ENCODE measurements around the gene HERC2.
"Not testable (repeated sequence)": the region's sequence is repeated elsewhere in the genome, so short reads cannot be mapped to it uniquely, and the experiment has no call there.

HERC2 gene

GRCh38 chr15:28243901-28244300, 78.1 kb downstream of the HERC2 start:
- peaks cover 7% of the 10 kb centered on the region for H3K36me3 ChIP-seq (ENCODE audit: control insufficient read depth, insufficient read depth, low read length)
- H3K27me3 ChIP-seq (ENCODE audit: control insufficient read depth, insufficient read depth, low read length): no peaks in the 10 kb centered on the region
- H3K9me3 ChIP-seq (ENCODE audit: control insufficient read depth, insufficient read depth, low read length): no peaks in the 10 kb centered on the region
- H3K9ac ChIP-seq (ENCODE audit: low read depth, low read length): no peak overlapping the region
- no peak overlapping the region for H3K4me3 ChIP-seq (ENCODE audit: low read depth, low read length)
- H3K4me1 ChIP-seq (ENCODE audit: control insufficient read depth, insufficient read depth, low read length): no peaks in the 10 kb centered on the region

GRCh38 chr15:28243399-28243798, 78.6 kb downstream of the HERC2 start:
- H3K4me1 ChIP-seq (ENCODE audit: control insufficient read depth, insufficient read depth, low read length): no peaks in the 10 kb centered on the region
- H3K36me3 ChIP-seq (ENCODE audit: control insufficient read depth, insufficient read depth, low read length): peaks cover 4% of the 10 kb centered on the region
- H3K4me3 ChIP-seq (ENCODE audit: low read depth, low read length): no peak overlapping the region
- no peaks in the 10 kb centered on the region for H3K27me3 ChIP-seq (ENCODE audit: control insufficient read depth, insufficient read depth, low read length)
- H3K9me3 ChIP-seq (ENCODE audit: control insufficient read depth, insufficient read depth, low read length): no peaks in the 10 kb centered on the region
- H3K9ac ChIP-seq (ENCODE audit: low read depth, low read length): no peak overlapping the region

GRCh38 chr15:28238296-28238695, 83.7 kb downstream of the HERC2 start:
- not testable (repeated sequence) for H3K4me1 ChIP-seq (ENCODE audit: control insufficient read depth, insufficient read depth, low read length); H3K9me3 ChIP-seq (ENCODE audit: control insufficient read depth, insufficient read depth, low read length); H3K27me3 ChIP-seq (ENCODE audit: control insufficient read depth, insufficient read depth, low read length); H3K36me3 ChIP-seq (ENCODE audit: control insufficient read depth, insufficient read depth, low read length); H3K4me3 ChIP-seq (ENCODE audit: low read depth, low read length); H3K9ac ChIP-seq (ENCODE audit: low read depth, low read length)

- H3K36me3 ChIP-seq (ENCODE audit: control insufficient read depth, insufficient read depth, low read length): peaks cover 11% of the 10 kb centered on the region
- H3K9ac ChIP-seq (ENCODE audit: low read depth, low read length); H3K27me3 ChIP-seq (ENCODE audit: control insufficient read depth, insufficient read depth, low read length); H3K4me1 ChIP-seq (ENCODE audit: control insufficient read depth, insufficient read depth, low read length); H3K4me3 ChIP-seq (ENCODE audit: low read depth, low read length); H3K9me3 ChIP-seq (ENCODE audit: control insufficient read depth, insufficient read depth, low read length): not testable (repeated sequence)
These were observed 90.2 kb downstream of the HERC2 start for GRCh38 chr15:28231743-28232142.

- H3K4me3 ChIP-seq (ENCODE audit: low read depth, low read length); H3K9ac ChIP-seq (ENCODE audit: low read depth, low read length); H3K4me1 ChIP-seq (ENCODE audit: control insufficient read depth, insufficient read depth, low read length); H3K27me3 ChIP-seq (ENCODE audit: control insufficient read depth, insufficient read depth, low read length); H3K9me3 ChIP-seq (ENCODE audit: control insufficient read depth, insufficient read depth, low read length): not testable (repeated sequence)
- peaks cover 11% of the 10 kb centered on the region for H3K36me3 ChIP-seq (ENCODE audit: control insufficient read depth, insufficient read depth, low read length)
These were observed 90.6 kb downstream of the HERC2 start for GRCh38 chr15:28231336-28231735.

- not testable (repeated sequence) for H3K27me3 ChIP-seq (ENCODE audit: control insufficient read depth, insufficient read depth, low read length); H3K9me3 ChIP-seq (ENCODE audit: control insufficient read depth, insufficient read depth, low read length); H3K9ac ChIP-seq (ENCODE audit: low read depth, low read length); H3K36me3 ChIP-seq (ENCODE audit: control insufficient read depth, insufficient read depth, low read length); H3K4me1 ChIP-seq (ENCODE audit: control insufficient read depth, insufficient read depth, low read length); H3K4me3 ChIP-seq (ENCODE audit: low read depth, low read length)
These were observed 92.9 kb downstream of the HERC2 start for GRCh38 chr15:28228990-28229640.

- H3K4me1 ChIP-seq (ENCODE audit: control insufficient read depth, insufficient read depth, low read length): no peaks in the 10 kb centered on the region
- no peaks in the 10 kb centered on the region for H3K27me3 ChIP-seq (ENCODE audit: control insufficient read depth, insufficient read depth, low read length)
- no peaks in the 10 kb centered on the region for H3K9me3 ChIP-seq (ENCODE audit: control insufficient read depth, insufficient read depth, low read length)
- H3K9ac ChIP-seq (ENCODE audit: low read depth, low read length): no peak overlapping the region
- no peak overlapping the region for H3K4me3 ChIP-seq (ENCODE audit: low read depth, low read length)
- peaks cover 6% of the 10 kb centered on the region for H3K36me3 ChIP-seq (ENCODE audit: control insufficient read depth, insufficient read depth, low read length)
These were observed 93.9 kb downstream of the HERC2 start for GRCh38 chr15:28228096-28228495.

GRCh38 chr15:28227303-28227702, 94.7 kb downstream of the HERC2 start:
- H3K27me3 ChIP-seq (ENCODE audit: control insufficient read depth, insufficient read depth, low read length); H3K4me3 ChIP-seq (ENCODE audit: low read depth, low read length): not testable (repeated sequence)

GRCh38 chr15:28222612-28223011, 99.4 kb downstream of the HERC2 start:
- H3K4me1 ChIP-seq (ENCODE audit: control insufficient read depth, insufficient read depth, low read length); H3K27me3 ChIP-seq (ENCODE audit: control insufficient read depth, insufficient read depth, low read length); H3K9me3 ChIP-seq (ENCODE audit: control insufficient read depth, insufficient read depth, low read length); H3K4me3 ChIP-seq (ENCODE audit: low read depth, low read length); H3K9ac ChIP-seq (ENCODE audit: low read depth, low read length): not testable (repeated sequence)
- H3K36me3 ChIP-seq (ENCODE audit: control insufficient read depth, insufficient read depth, low read length): peaks cover 14% of the 10 kb centered on the region

More at GRCh38 chr15:28227303-28227702, 94.7 kb downstream of the HERC2 start:
- H3K4me1 ChIP-seq (ENCODE audit: control insufficient read depth, insufficient read depth, low read length); H3K36me3 ChIP-seq (ENCODE audit: control insufficient read depth, insufficient read depth, low read length); H3K9me3 ChIP-seq (ENCODE audit: control insufficient read depth, insufficient read depth, low read length); H3K9ac ChIP-seq (ENCODE audit: low read depth, low read length): not testable (repeated sequence)

- not testable (repeated sequence) for H3K9me3 ChIP-seq (ENCODE audit: control insufficient read depth, insufficient read depth, low read length); H3K4me3 ChIP-seq (ENCODE audit: low read depth, low read length); H3K9ac ChIP-seq (ENCODE audit: low read depth, low read length); H3K27me3 ChIP-seq (ENCODE audit: control insufficient read depth, insufficient read depth, low read length); H3K4me1 ChIP-seq (ENCODE audit: control insufficient read depth, insufficient read depth, low read length)
- H3K36me3 ChIP-seq (ENCODE audit: control insufficient read depth, insufficient read depth, low read length): peaks cover 14% of the 10 kb centered on the region
These were observed 100.3 kb downstream of the HERC2 start for GRCh38 chr15:28221696-28222095.

GRCh38 chr15:28219116-28219515, 102.9 kb downstream of the HERC2 start:
- Histone ChIP-seq H3K27me3 (ENCODE audit: control insufficient read depth, insufficient read depth, low read length) (no peaks in the 10 kb centered on the region), H3K9ac (ENCODE audit: low read depth, low read length) (no peak overlapping the region), H3K4me1 (ENCODE audit: control insufficient read depth, insufficient read depth, low read length) (no peaks in the 10 kb centered on the region), H3K36me3 (ENCODE audit: control insufficient read depth, insufficient read depth, low read length) (peaks cover 19% of the 10 kb centered on the region), H3K4me3 (ENCODE audit: low read depth, low read length) (no peak overlapping the region), H3K9me3 (ENCODE audit: control insufficient read depth, insufficient read depth, low read length) (no peaks in the 10 kb centered on the region)

GRCh38 chr15:28216946-28217546, 104.9 kb downstream of the HERC2 start:
- not testable (repeated sequence) for H3K4me1 ChIP-seq (ENCODE audit: control insufficient read depth, insufficient read depth, low read length); H3K9ac ChIP-seq (ENCODE audit: low read depth, low read length); H3K4me3 ChIP-seq (ENCODE audit: low read depth, low read length); H3K9me3 ChIP-seq (ENCODE audit: control insufficient read depth, insufficient read depth, low read length); H3K27me3 ChIP-seq (ENCODE audit: control insufficient read depth, insufficient read depth, low read length)
- peaks cover 21% of the 10 kb centered on the region for H3K36me3 ChIP-seq (ENCODE audit: control insufficient read depth, insufficient read depth, low read length)

Measured in iPS-15b (cell line).